Measurements from ENCODE around the gene LRMDA. TPM values are rescaled to one million over a fixed set of nuclear protein-coding genes. Genes with fewer than 3 reads are reported as not detected.

The LRMDA gene
- total RNA-seq, 1 experiment from 2014 or later = 1.2 TPM

DNA sequence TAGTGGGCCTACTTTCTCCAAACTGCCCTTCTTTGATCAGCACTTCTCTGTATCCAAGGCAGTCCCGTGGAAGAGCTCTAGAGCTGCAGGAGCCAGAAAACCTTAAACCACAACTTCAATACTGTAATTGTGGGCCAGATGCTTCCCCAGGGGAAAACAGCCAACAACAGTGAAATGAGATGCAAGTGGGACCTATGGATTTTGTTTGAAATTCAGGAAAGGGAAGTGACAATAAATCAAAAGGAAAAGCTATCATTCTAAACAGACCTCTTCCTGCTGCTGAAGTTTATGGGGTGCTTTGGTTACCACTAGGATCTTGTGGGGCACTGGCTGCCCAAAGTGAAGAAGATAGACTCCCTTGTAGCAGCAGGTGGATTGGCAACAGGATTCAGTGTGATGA lies 1031.7 kb downstream of the LRMDA start:
- CTCF ChIA-PET = no interaction called here

DNA sequence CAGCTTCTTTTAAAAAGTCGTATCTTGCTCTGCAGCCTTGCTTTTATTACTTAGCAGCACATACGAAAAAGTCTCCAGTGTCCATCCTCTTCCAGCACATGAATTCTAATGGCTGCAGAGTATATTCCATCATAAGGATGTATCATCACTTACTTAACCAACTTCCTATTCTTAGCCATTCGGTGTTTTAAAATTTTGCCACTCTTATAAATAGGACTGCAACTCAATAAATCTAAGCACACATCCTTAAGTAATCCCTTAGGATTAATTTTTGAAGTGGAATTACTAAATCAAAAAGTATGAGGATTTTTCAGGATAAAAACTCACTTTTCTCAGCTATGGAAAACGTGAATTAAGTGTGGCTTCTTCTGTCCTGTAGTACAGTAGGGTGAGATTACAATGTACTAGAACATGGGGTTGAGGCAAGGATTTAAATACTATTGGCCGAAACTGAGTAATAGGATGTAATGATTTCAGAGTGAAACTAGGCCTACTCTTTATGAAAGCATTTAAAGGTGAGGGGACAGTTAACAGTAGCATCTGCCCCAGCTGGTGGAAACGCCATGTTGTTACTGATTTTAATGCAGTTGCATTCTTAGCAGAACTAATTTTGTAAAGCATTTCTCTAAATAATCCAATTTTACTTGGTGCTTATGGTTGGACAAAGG lies 1035.5 kb downstream of the LRMDA start:
- no peak overlapping the region for H3K4me3 ChIP-seq (ENCODE audit: low read length)
- ATAC-seq = no peak
- H3K4me1 ChIP-seq (ENCODE audit: insufficient read depth, low read length) = no peaks in the 10 kb centered on the region
- no peak for TF ChIP-seq EZH2 (IDR thresholded peaks at IDR 0.05; ENCODE audit: low read length, unreplicated experiment)
- no peak for TF ChIP-seq EZH2phosphoT487 (IDR thresholded peaks at IDR 0.05; ENCODE audit: borderline replicate concordance, low read length)
- TF ChIP-seq, protein P1, sequence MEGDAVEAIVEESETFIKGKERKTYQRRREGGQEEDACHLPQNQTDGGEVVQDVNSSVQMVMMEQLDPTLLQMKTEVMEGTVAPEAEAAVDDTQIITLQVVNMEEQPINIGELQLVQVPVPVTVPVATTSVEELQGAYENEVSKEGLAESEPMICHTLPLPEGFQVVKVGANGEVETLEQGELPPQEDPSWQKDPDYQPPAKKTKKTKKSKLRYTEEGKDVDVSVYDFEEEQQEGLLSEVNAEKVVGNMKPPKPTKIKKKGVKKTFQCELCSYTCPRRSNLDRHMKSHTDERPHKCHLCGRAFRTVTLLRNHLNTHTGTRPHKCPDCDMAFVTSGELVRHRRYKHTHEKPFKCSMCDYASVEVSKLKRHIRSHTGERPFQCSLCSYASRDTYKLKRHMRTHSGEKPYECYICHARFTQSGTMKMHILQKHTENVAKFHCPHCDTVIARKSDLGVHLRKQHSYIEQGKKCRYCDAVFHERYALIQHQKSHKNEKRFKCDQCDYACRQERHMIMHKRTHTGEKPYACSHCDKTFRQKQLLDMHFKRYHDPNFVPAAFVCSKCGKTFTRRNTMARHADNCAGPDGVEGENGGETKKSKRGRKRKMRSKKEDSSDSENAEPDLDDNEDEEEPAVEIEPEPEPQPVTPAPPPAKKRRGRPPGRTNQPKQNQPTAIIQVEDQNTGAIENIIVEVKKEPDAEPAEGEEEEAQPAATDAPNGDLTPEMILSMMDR (conservative IDR thresholded peaks at IDR 0.05; ENCODE audit: low read depth, low read length) = no peak
- BruUV-seq (replicated peaks) = no TSS peak
- H3F3A ChIP-seq (ENCODE audit: low read length, unreplicated experiment) = no peaks in the 10 kb centered on the region
- intact Hi-C loops (cut with micrococcal nuclease) = no loop called here
- H3K9me2 ChIP-seq (replicated peaks; ENCODE audit: low read length) = no peaks in the 10 kb centered on the region
- no peak overlapping the region for H3K27ac ChIP-seq (ENCODE audit: low read length)
- ChIA-PET CTCF (no interaction called here), POLR2A (ENCODE audit: unreplicated experiment) (no interaction called here)
- H3K79me2 ChIP-seq (ENCODE audit: low read length) = no peaks in the 10 kb centered on the region
- DNase-seq = no peak
- no peaks in the 10 kb centered on the region for H3K36me3 ChIP-seq (ENCODE audit: low read depth, low read length)
- no peak overlapping the region for H3K4me2 ChIP-seq (ENCODE audit: low read length)
- peaks cover 66% of the 10 kb centered on the region for H3K27me3 ChIP-seq (ENCODE audit: low read length)
- H3K9ac ChIP-seq (ENCODE audit: low read length) = no peak overlapping the region
- H3K9me3 ChIP-seq (ENCODE audit: low read length) = no peaks in the 10 kb centered on the region
- no peaks in the 10 kb centered on the region for H4K20me1 ChIP-seq (ENCODE audit: low read length)
- no peak overlapping the region for H2AFZ ChIP-seq (ENCODE audit: low read length)

More for the DNA sequence above, 1031.7 kb downstream of the LRMDA start:
- no peak for DNase-seq
- intact Hi-C loops (cut with micrococcal nuclease) = no loop called here
- H3K4me2 ChIP-seq (ENCODE audit: low read length) = no peak overlapping the region
- peaks cover 89% of the 10 kb centered on the region for H3K27me3 ChIP-seq (ENCODE audit: low read length)
- no peaks in the 10 kb centered on the region for H4K20me1 ChIP-seq (ENCODE audit: low read length)
- no peaks in the 10 kb centered on the region for H3K4me1 ChIP-seq (ENCODE audit: insufficient read depth, low read length)
- H3K9ac ChIP-seq (ENCODE audit: low read length) = no peak overlapping the region
- H3K9me2 ChIP-seq (replicated peaks; ENCODE audit: low read length) = no peaks in the 10 kb centered on the region
- no peak overlapping the region for H3K27ac ChIP-seq (ENCODE audit: low read length)
- no peak for ATAC-seq
- TF ChIP-seq EZH2phosphoT487 (IDR thresholded peaks at IDR 0.05; ENCODE audit: borderline replicate concordance, low read length) (no peak), EZH2 (IDR thresholded peaks at IDR 0.05; ENCODE audit: low read length, unreplicated experiment) (no peak)
- TF ChIP-seq, protein P1 (conservative IDR thresholded peaks at IDR 0.05; ENCODE audit: low read depth, low read length) = no peak
- POLR2A ChIA-PET (ENCODE audit: unreplicated experiment) = no interaction called here
- BruUV-seq (replicated peaks) = no TSS peak
- no peak overlapping the region for H3K4me3 ChIP-seq (ENCODE audit: low read length)
- no peaks in the 10 kb centered on the region for H3K36me3 ChIP-seq (ENCODE audit: low read depth, low read length)
- no peaks in the 10 kb centered on the region for H3F3A ChIP-seq (ENCODE audit: low read length, unreplicated experiment)
- H3K79me2 ChIP-seq (ENCODE audit: low read length) = no peaks in the 10 kb centered on the region
- no peaks in the 10 kb centered on the region for H3K9me3 ChIP-seq (ENCODE audit: low read length)
- H2AFZ ChIP-seq (ENCODE audit: low read length) = no peak overlapping the region

DNA sequence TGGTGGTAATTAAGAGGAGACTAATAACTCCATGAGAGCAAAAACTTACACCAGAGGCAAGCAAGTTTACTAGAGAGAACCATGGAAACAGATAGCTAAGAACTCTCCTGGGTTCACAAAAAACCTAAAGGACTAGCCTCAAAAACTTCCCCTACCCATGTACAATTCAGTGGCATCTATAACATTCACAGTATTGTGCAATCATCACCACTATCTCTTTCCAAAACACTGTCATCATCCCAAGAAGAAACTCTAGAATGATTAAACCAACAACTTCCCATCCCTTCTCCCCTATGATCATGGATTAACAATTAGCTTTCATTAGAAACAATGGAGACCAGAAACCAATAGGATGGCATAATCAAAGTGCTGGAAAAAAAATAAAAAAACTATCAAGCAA lies 1038.3 kb downstream of the LRMDA start:
- ATAC-seq (no peak), DNase-seq (no peak)
- no peaks in the 10 kb centered on the region for H4K20me1 ChIP-seq (ENCODE audit: low read length)
- H3K27me3 ChIP-seq (ENCODE audit: low read length) = peaks cover 65% of the 10 kb centered on the region
- BruUV-seq (replicated peaks) = no TSS peak
- H3K4me3 ChIP-seq (ENCODE audit: low read length) = no peak overlapping the region
- CTCF ChIA-PET = no interaction called here
- H3K27ac ChIP-seq (ENCODE audit: low read length) = no peak overlapping the region
- intact Hi-C loops (cut with micrococcal nuclease) = no loop called here
- TF ChIP-seq, protein P1 (conservative IDR thresholded peaks at IDR 0.05; ENCODE audit: low read depth, low read length) = no peak
- TF ChIP-seq EZH2phosphoT487 (IDR thresholded peaks at IDR 0.05; ENCODE audit: borderline replicate concordance, low read length) = no peak
- H3K4me1 ChIP-seq (ENCODE audit: insufficient read depth, low read length) = no peaks in the 10 kb centered on the region
- no peak overlapping the region for H2AFZ ChIP-seq (ENCODE audit: low read length)
- H3K36me3 ChIP-seq (ENCODE audit: low read depth, low read length) = no peaks in the 10 kb centered on the region
- H3F3A ChIP-seq (ENCODE audit: low read length, unreplicated experiment) = no peaks in the 10 kb centered on the region
- H3K9me2 ChIP-seq (replicated peaks; ENCODE audit: low read length) = no peaks in the 10 kb centered on the region
- H3K9ac ChIP-seq (ENCODE audit: low read length) = no peak overlapping the region
- POLR2A ChIA-PET (ENCODE audit: unreplicated experiment) = no interaction called here
- H3K79me2 ChIP-seq (ENCODE audit: low read length) = no peaks in the 10 kb centered on the region
- H3K9me3 ChIP-seq (ENCODE audit: low read length) = no peaks in the 10 kb centered on the region
- H3K4me2 ChIP-seq (ENCODE audit: low read length) = no peak overlapping the region
